ENCODE measurements around the gene IL37. TPM values are rescaled to one million over a fixed set of nuclear protein-coding genes. Genes with fewer than 3 reads are reported as not detected.

Gene IL37
- total RNA-seq, 1 experiment from 2014 or later = 1.0 TPM

- intact Hi-C loops (cut with micrococcal nuclease; ENCODE audit: unreplicated experiment) = loop anchor here (5.0 kb wide), 1 partner anchor 180 kb away; no protein-coding TSS in a partner anchor
- BruUV-seq (replicated peaks) = no TSS peak
- no peaks in the 10 kb centered on the region for H4K20me1 ChIP-seq (ENCODE audit: insufficient read depth)
- H3K27ac ChIP-seq = no peak overlapping the region
- H3K4me1 ChIP-seq (replicated peaks; ENCODE audit: insufficient read depth) = peaks cover 7% of the 10 kb centered on the region; the same call in 1 of the 2 replicates
- H3K9me2 ChIP-seq (ENCODE audit: insufficient read depth) = no peaks in the 10 kb centered on the region
- H3K9me3 ChIP-seq (ENCODE audit: insufficient read depth, low read depth) = no peaks in the 10 kb centered on the region
- no peak for TF ChIP-seq EZH2 (IDR thresholded peaks at IDR 0.05; ENCODE audit: low read depth)
- TF ChIP-seq, protein P1, sequence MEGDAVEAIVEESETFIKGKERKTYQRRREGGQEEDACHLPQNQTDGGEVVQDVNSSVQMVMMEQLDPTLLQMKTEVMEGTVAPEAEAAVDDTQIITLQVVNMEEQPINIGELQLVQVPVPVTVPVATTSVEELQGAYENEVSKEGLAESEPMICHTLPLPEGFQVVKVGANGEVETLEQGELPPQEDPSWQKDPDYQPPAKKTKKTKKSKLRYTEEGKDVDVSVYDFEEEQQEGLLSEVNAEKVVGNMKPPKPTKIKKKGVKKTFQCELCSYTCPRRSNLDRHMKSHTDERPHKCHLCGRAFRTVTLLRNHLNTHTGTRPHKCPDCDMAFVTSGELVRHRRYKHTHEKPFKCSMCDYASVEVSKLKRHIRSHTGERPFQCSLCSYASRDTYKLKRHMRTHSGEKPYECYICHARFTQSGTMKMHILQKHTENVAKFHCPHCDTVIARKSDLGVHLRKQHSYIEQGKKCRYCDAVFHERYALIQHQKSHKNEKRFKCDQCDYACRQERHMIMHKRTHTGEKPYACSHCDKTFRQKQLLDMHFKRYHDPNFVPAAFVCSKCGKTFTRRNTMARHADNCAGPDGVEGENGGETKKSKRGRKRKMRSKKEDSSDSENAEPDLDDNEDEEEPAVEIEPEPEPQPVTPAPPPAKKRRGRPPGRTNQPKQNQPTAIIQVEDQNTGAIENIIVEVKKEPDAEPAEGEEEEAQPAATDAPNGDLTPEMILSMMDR (conservative IDR thresholded peaks at IDR 0.05) = no peak
- POLR2A ChIA-PET (ENCODE audit: unreplicated experiment) = interaction anchor here (0.5 kb wide), 1 partner anchor 115 kb away, joined by 4 read pairs; no protein-coding TSS in a partner anchor
- H3K79me2 ChIP-seq (ENCODE audit: low read depth) = no peaks in the 10 kb centered on the region
- H2AFZ ChIP-seq = no peak overlapping the region
- H3K36me3 ChIP-seq (ENCODE audit: low read depth) = no peaks in the 10 kb centered on the region
- no peaks in the 10 kb centered on the region for H3K27me3 ChIP-seq (ENCODE audit: insufficient read depth, low read depth)
- H3K4me2 ChIP-seq = no peak overlapping the region
- CTCF ChIA-PET = interaction anchor here (0.6 kb wide), 1 partner anchor 140 kb away, joined by 3 read pairs; no protein-coding TSS in a partner anchor
- peak in 1 of 2 experiments; percentile 36 for DNase-seq
- no peaks in the 10 kb centered on the region for H3F3A ChIP-seq (ENCODE audit: insufficient read depth, low read depth)
- no peak overlapping the region for H3K4me3 ChIP-seq
Observed at GRCh38 chr2:112957511-112957910, 46.5 kb downstream of the IL37 start.

DNA sequence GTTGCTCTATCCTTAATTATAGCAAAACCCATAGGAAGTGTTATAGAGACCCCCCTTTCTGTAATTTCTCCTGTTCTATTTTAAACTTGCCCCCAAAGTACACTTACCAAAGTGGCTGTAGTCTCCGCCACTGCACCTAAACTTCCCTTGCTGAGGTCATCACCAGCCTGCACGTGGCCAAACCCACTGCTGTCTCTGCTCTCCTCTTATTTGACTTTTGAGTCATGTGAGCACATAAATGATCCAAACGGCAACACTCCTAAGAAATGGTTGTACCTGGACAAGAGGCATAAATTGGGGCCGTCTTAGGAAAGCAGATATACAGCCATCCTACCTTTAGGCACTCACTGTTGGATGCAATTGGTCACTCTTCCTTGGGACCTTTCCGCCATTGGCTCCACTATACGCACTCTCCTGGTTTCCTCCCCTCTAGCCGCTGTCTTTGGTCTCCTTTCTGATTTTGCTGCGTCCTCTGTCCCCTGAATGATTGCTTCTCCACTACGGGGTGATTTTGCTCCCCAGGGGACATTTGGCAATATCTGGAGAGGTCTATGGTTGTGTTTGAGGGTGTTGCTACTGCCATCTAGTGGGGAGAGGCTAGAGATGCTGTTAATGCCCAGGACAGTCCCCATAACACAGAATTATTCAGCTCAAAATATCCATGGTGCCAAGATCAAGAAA lies 47.6 kb downstream of the IL37 start:
- Histone ChIP-seq H3K4me2 (no peak overlapping the region), H3K27me3 (ENCODE audit: insufficient read depth, low read depth) (no peaks in the 10 kb centered on the region), H3K9me3 (ENCODE audit: insufficient read depth, low read depth) (no peaks in the 10 kb centered on the region), H3K9me2 (ENCODE audit: insufficient read depth) (no peaks in the 10 kb centered on the region), H3F3A (ENCODE audit: insufficient read depth, low read depth) (no peaks in the 10 kb centered on the region), H3K79me2 (ENCODE audit: low read depth) (no peaks in the 10 kb centered on the region), H3K4me3 (no peak overlapping the region), H3K27ac (no peak overlapping the region), H2AFZ (no peak overlapping the region), H3K36me3 (ENCODE audit: low read depth) (no peaks in the 10 kb centered on the region), H3K4me1 (replicated peaks; ENCODE audit: insufficient read depth) (peaks cover 7% of the 10 kb centered on the region; the same call in 1 of the 2 replicates), H4K20me1 (ENCODE audit: insufficient read depth) (no peaks in the 10 kb centered on the region)
- POLR2A ChIA-PET (ENCODE audit: unreplicated experiment) = no interaction called here
- CTCF ChIA-PET = interaction anchor here (0.6 to 1.4 kb wide), 5 partner anchors 17 to 487 kb away, joined by 3 to 11 read pairs (median 5); no protein-coding TSS in a partner anchor
- intact Hi-C loops (cut with micrococcal nuclease; ENCODE audit: unreplicated experiment) = loop anchor here (1.0 to 5.0 kb wide), 5 partner anchors 120 to 358 kb away; no protein-coding TSS in a partner anchor
- no TSS peak for BruUV-seq (replicated peaks)
- TF ChIP-seq, protein P1 (conservative IDR thresholded peaks at IDR 0.05) = peak; percentile 93
- no peak for TF ChIP-seq EZH2 (IDR thresholded peaks at IDR 0.05; ENCODE audit: low read depth)
- peak in 1 of 2 experiments; percentile 40 for DNase-seq

DNA sequence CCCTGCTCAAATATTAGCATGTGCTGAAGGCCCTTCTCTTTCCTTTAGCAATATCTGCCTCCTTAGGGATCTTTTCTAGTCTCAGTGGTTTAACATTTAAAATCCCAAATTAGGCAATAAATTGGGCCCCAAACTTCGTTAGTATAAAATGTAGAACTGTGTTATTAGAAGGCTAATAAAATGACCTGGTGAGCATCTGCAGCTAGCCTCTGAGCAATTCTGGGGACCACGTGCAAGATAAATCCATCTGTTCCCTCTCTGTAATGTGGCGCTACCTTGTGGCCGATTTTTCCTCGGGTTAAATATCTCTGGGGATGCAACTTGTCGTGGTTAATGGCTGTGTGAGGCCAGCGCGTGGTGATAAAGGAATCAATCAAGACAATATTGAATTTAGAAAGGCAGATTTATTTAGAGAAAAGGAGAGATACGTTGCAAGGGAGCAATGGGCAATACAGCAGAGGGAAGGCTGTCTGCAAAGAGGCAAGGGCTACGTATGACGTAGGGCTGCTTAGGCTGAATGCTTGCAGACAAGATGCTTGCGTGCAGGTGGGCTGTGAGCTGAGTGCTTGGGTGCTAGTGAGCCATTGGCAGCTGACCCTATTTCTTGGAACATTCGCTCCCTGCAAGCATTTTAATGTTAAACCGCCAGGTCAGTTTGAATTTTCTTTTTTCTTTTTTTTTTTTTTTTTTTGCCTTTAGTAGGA lies 48.3 kb downstream of the IL37 start:
- no peaks in the 10 kb centered on the region for H4K20me1 ChIP-seq (ENCODE audit: insufficient read depth)
- TF ChIP-seq, protein P1 (conservative IDR thresholded peaks at IDR 0.05) = peak; percentile 63; the same call in 1 of the 2 replicates
- TF ChIP-seq EZH2 (IDR thresholded peaks at IDR 0.05; ENCODE audit: low read depth) = no peak
- H2AFZ ChIP-seq = no peak overlapping the region
- no peak overlapping the region for H3K4me2 ChIP-seq
- intact Hi-C loops (cut with micrococcal nuclease; ENCODE audit: unreplicated experiment) = loop anchor here (1.0 to 5.0 kb wide), 4 partner anchors 119 to 359 kb away; no protein-coding TSS in a partner anchor
- H3K4me3 ChIP-seq = no peak overlapping the region
- no peaks in the 10 kb centered on the region for H3K79me2 ChIP-seq (ENCODE audit: low read depth)
- H3K36me3 ChIP-seq (ENCODE audit: low read depth) = no peaks in the 10 kb centered on the region
- no peaks in the 10 kb centered on the region for H3K27me3 ChIP-seq (ENCODE audit: insufficient read depth, low read depth)
- no peaks in the 10 kb centered on the region for H3K9me3 ChIP-seq (ENCODE audit: insufficient read depth, low read depth)
- no TSS peak for BruUV-seq (replicated peaks)
- DNase-seq = no peak
- ChIA-PET POLR2A (ENCODE audit: unreplicated experiment) (no interaction called here), CTCF (interaction anchor here (0.6 to 1.4 kb wide), 4 partner anchors 17 to 486 kb away, joined by 4 to 11 read pairs (median 5); no protein-coding TSS in a partner anchor)
- H3K9me2 ChIP-seq (ENCODE audit: insufficient read depth) = no peaks in the 10 kb centered on the region
- peaks cover 7% of the 10 kb centered on the region; the same call in 1 of the 2 replicates for H3K4me1 ChIP-seq (replicated peaks; ENCODE audit: insufficient read depth)
- no peaks in the 10 kb centered on the region for H3F3A ChIP-seq (ENCODE audit: insufficient read depth, low read depth)
- no peak overlapping the region for H3K27ac ChIP-seq
